ENCODE data around the gene PRKACA. TPM values are rescaled to one million over a fixed set of nuclear protein-coding genes. Genes with fewer than 3 reads are reported as not detected.

PRKACA gene
- total RNA-seq, 1 donor from 2014 or later, result 88.1 TPM

- DNase-seq (ENCODE audit: extremely low spot score, unreplicated experiment), result peak; percentile 87
- peak overlapping the region; percentile 91 for H3K27ac Mint-ChIP-seq
- H3K27me3 Mint-ChIP-seq, result peaks cover 6% of the 10 kb centered on the region
- H3K4me1 Mint-ChIP-seq (ENCODE audit: unreplicated experiment), result no peaks in the 10 kb centered on the region
- no peaks in the 10 kb centered on the region for H3K36me3 Mint-ChIP-seq
- peak; percentile 71 for TF ChIP-seq CTCF (conservative IDR thresholded peaks at IDR 0.05)
- peak overlapping the region; percentile 94 for H3K4me3 Mint-ChIP-seq
- H3K9me3 Mint-ChIP-seq, result no peaks in the 10 kb centered on the region
Observed at GRCh38 chr19:14073261-14073924, 44.2 kb downstream of the PRKACA start.

GRCh38 chr19:14072535-14073260, 44.9 kb downstream of the PRKACA start, which contains the start of gene MISP3:
Gene MISP3, plus strand, starts transcription at chr19:14072786. Its CDS starts 524 bp downstream, at chr19:14073310.
- H3K27me3 Mint-ChIP-seq, result peaks cover 6% of the 10 kb centered on the region
- H3K36me3 Mint-ChIP-seq, result no peaks in the 10 kb centered on the region
- H3K4me3 Mint-ChIP-seq, result peak within 1 kb of the TSS; percentile 94
- no peaks in the 10 kb centered on the region for H3K9me3 Mint-ChIP-seq
- no peak for DNase-seq (ENCODE audit: extremely low spot score, unreplicated experiment)
- H3K4me1 Mint-ChIP-seq (ENCODE audit: unreplicated experiment), result no peaks in the 10 kb centered on the region
- H3K27ac Mint-ChIP-seq, result peak within 1 kb of the TSS; percentile 72
- TF ChIP-seq CTCF (conservative IDR thresholded peaks at IDR 0.05), result no peak

GRCh38 chr19:14070268-14071050, 47.1 kb downstream of the PRKACA start:
- Mint-ChIP-seq H3K27me3 (peaks cover 6% of the 10 kb centered on the region), H3K36me3 (no peaks in the 10 kb centered on the region), H3K4me3 (peak overlapping the region; percentile 52), H3K9me3 (no peaks in the 10 kb centered on the region), H3K27ac (peak overlapping the region; percentile 73), H3K4me1 (ENCODE audit: unreplicated experiment) (no peaks in the 10 kb centered on the region)
- no peak for DNase-seq (ENCODE audit: extremely low spot score, unreplicated experiment)
- no peak for TF ChIP-seq CTCF (conservative IDR thresholded peaks at IDR 0.05)

GRCh38 chr19:14066134-14066533, 51.4 kb downstream of the PRKACA start:
- no peak for TF ChIP-seq CTCF (conservative IDR thresholded peaks at IDR 0.05)
- H3K27ac Mint-ChIP-seq, result no peak overlapping the region
- no peaks in the 10 kb centered on the region for H3K9me3 Mint-ChIP-seq
- H3K36me3 Mint-ChIP-seq, result no peaks in the 10 kb centered on the region
- no peak for DNase-seq (ENCODE audit: extremely low spot score, unreplicated experiment)
- no peaks in the 10 kb centered on the region for H3K4me1 Mint-ChIP-seq (ENCODE audit: unreplicated experiment)
- no peak overlapping the region for H3K4me3 Mint-ChIP-seq
- peaks cover 6% of the 10 kb centered on the region for H3K27me3 Mint-ChIP-seq

GRCh38 chr19:14063105-14063504, 54.5 kb downstream of the PRKACA start:
- no peak for DNase-seq (ENCODE audit: extremely low spot score, unreplicated experiment)
- Mint-ChIP-seq H3K9me3 (no peaks in the 10 kb centered on the region), H3K27ac (no peak overlapping the region), H3K27me3 (peaks cover 22% of the 10 kb centered on the region), H3K4me3 (no peak overlapping the region), H3K36me3 (no peaks in the 10 kb centered on the region), H3K4me1 (ENCODE audit: unreplicated experiment) (peaks cover 5% of the 10 kb centered on the region)
- TF ChIP-seq CTCF (conservative IDR thresholded peaks at IDR 0.05), result no peak
